DND-41 (cell line): Measurements from ENCODE around the gene OBSCN.

Experiments used
- ATAC-seq: fragments of 200-7000 bp; cut with Tn5 transposase; 3 replicates; pipeline ENCODE4 v1.9.1; 2021; ENCODE audit warnings: low read depth; ENCODE audit not compliant: insufficient read depth
- DNase-seq: peaks from one replicate; pipeline ENCODE4 v3.0.0-alpha.2; 2020
- H2AFZ ChIP-seq: 2 replicates; pipeline ENCODE4 v1.6.0; 2012; ENCODE audit warnings: low read depth, low read length
- H3K27ac ChIP-seq: 2 replicates; pipeline ENCODE4 v1.5.1; 2012; ENCODE audit warnings: low read length, inconsistent platforms
- H3K27me3 ChIP-seq: fragments of 200-600 bp; sonication (generic); 2 replicates; pipeline ENCODE4 v1.6.0; 2012; ENCODE audit warnings: low read length, mild to moderate bottlenecking, inconsistent platforms; ENCODE audit not compliant: insufficient read depth, poor library complexity
- H3K36me3 ChIP-seq: 2 replicates; pipeline ENCODE4 v1.5.1; 2012; ENCODE audit warnings: low read length, inconsistent platforms; ENCODE audit not compliant: insufficient read depth
- H3K4me1 ChIP-seq: 2 replicates; pipeline ENCODE4 v1.5.1; 2012; ENCODE audit warnings: mild to moderate bottlenecking, low read length; ENCODE audit not compliant: insufficient read depth
- H3K4me2 ChIP-seq: 2 replicates; pipeline ENCODE4 v1.6.0; 2012; ENCODE audit warnings: mild to moderate bottlenecking, moderate library complexity, low read length, inconsistent platforms; ENCODE audit not compliant: insufficient read depth
- H3K4me3 ChIP-seq, 2 experiments: fragments of 200-600 bp in 1 of 2; shearing (Covaris generic) in 1 of 2; 2 replicates each; pipeline ENCODE4 v1.5.1; 2012 to 2016; ENCODE audit warnings: inconsistent platforms in 2 of 2, low read length in 2 of 2, mild to moderate bottlenecking in 2 of 2, low read depth in 1 of 2, moderate library complexity in 1 of 2
- H3K79me2 ChIP-seq: 2 replicates; pipeline ENCODE4 v1.6.0; 2012; ENCODE audit warnings: low read length, inconsistent platforms; ENCODE audit not compliant: insufficient read depth
- H3K9ac ChIP-seq: 2 replicates; pipeline ENCODE4 v1.6.0; 2012; ENCODE audit warnings: low read depth, mild to moderate bottlenecking, inconsistent platforms, low read length, moderate library complexity
- H3K9me3 ChIP-seq: 2 replicates; pipeline ENCODE4 v1.5.1; 2012; ENCODE audit warnings: low read length, moderate library complexity, mild to moderate bottlenecking, inconsistent platforms; ENCODE audit not compliant: insufficient read depth, severe bottlenecking
- H4K20me1 ChIP-seq: 2 replicates; pipeline ENCODE4 v1.6.0; 2012; ENCODE audit warnings: low read length; ENCODE audit not compliant: insufficient read depth
- EZH2 ChIP-seq: IDR thresholded peaks from 3 replicates; pipeline ENCODE4 v1.6.1; 2012; ENCODE audit warnings: borderline replicate concordance, low read depth, mild to moderate bottlenecking, moderate library complexity, low read length, inconsistent platforms; ENCODE audit not compliant: severe bottlenecking
- TF ChIP-seq, protein P1 (sequence below): IDR thresholded peaks from 2 replicates; pipeline ENCODE4 v1.5.1; 2012; ENCODE audit warnings: borderline replicate concordance, low read length, moderate library complexity, mild to moderate bottlenecking; ENCODE audit not compliant: poor library complexity, severe bottlenecking; ENCODE audit errors: extremely low read depth

Gene OBSCN

DNA sequence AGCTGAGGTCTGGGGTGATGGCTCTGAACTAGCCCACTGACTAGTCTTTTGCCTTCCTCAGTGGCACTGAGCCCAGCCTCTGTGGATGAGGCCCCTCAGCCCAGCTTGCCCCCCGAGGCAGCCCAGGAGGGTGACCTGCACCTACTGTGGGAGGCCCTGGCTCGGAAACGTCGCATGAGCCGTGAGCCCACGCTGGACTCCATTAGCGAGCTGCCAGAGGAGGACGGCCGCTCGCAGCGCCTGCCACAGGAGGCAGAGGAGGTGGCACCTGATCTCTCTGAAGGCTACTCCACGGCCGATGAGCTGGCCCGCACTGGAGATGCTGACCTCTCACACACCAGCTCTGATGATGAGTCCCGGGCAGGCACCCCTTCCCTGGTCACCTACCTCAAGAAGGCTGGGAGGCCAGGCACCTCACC, 111.0 kb downstream of the OBSCN start:
- Histone ChIP-seq H3K9ac (no peak overlapping the region), H3K36me3 (peaks cover 63% of the 10 kb centered on the region)

DNA sequence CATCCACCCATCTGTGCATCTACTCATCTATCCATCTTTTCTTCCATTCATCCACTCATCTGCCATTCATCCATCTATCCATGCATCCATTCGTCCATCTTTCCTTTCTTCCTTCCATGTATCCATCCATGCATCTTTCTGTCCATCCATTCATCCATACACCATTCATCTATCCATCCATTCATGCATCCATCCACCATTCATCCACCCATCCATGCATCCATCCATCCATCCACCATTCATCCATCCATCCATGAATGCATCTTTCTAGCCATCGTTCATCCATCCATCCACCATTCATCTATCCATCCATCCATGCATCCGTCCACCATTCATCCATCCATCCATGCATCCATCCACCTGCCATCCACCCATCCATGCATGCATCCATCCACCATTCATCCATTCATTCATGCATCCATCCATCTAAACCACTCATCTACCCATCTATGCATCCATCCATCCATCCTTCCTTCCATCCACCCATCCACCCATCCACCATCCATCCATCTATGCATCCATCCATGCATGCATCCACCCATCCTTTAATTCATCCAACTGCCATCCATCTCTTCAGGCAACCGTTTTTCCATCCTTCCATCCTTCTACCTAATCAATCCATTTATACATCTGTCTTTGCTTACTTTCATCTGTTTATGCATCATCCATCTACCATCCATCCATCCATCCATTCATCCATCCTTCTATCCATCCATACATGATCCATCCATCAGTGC, 111.7 kb downstream of the OBSCN start:
- H2AFZ ChIP-seq, result no peak overlapping the region
- H3K79me2 ChIP-seq, result no peaks in the 10 kb centered on the region
- H3K9ac ChIP-seq, result no peak overlapping the region
- no peaks in the 10 kb centered on the region for H3K4me1 ChIP-seq
- no peak overlapping the region for H3K4me3 ChIP-seq
- H4K20me1 ChIP-seq, result no peaks in the 10 kb centered on the region
- H3K27ac ChIP-seq, result no peak overlapping the region
- H3K27me3 ChIP-seq, result no peaks in the 10 kb centered on the region
- no peak overlapping the region for H3K4me2 ChIP-seq
- H3K9me3 ChIP-seq, result peaks cover 11% of the 10 kb centered on the region
- DNase-seq (no peak), ATAC-seq (no peak)
- TF ChIP-seq EZH2, result no peak
- TF ChIP-seq, protein P1, sequence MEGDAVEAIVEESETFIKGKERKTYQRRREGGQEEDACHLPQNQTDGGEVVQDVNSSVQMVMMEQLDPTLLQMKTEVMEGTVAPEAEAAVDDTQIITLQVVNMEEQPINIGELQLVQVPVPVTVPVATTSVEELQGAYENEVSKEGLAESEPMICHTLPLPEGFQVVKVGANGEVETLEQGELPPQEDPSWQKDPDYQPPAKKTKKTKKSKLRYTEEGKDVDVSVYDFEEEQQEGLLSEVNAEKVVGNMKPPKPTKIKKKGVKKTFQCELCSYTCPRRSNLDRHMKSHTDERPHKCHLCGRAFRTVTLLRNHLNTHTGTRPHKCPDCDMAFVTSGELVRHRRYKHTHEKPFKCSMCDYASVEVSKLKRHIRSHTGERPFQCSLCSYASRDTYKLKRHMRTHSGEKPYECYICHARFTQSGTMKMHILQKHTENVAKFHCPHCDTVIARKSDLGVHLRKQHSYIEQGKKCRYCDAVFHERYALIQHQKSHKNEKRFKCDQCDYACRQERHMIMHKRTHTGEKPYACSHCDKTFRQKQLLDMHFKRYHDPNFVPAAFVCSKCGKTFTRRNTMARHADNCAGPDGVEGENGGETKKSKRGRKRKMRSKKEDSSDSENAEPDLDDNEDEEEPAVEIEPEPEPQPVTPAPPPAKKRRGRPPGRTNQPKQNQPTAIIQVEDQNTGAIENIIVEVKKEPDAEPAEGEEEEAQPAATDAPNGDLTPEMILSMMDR, result no peak
- peaks cover 70% of the 10 kb centered on the region for H3K36me3 ChIP-seq

More for the DNA sequence above, 111.0 kb downstream of the OBSCN start:
- Histone ChIP-seq H3K9me3 (peaks cover 9% of the 10 kb centered on the region), H3K27ac (no peak overlapping the region), H3K4me1 (no peaks in the 10 kb centered on the region), H2AFZ (no peak overlapping the region), H3K4me2 (no peak overlapping the region), H3K4me3 (no peak overlapping the region), H3K79me2 (no peaks in the 10 kb centered on the region), H4K20me1 (no peaks in the 10 kb centered on the region), H3K27me3 (no peaks in the 10 kb centered on the region)
- no peak for TF ChIP-seq EZH2
- TF ChIP-seq, protein P1, result no peak
- DNase-seq (peak; percentile 1), ATAC-seq (no peak)

DNA sequence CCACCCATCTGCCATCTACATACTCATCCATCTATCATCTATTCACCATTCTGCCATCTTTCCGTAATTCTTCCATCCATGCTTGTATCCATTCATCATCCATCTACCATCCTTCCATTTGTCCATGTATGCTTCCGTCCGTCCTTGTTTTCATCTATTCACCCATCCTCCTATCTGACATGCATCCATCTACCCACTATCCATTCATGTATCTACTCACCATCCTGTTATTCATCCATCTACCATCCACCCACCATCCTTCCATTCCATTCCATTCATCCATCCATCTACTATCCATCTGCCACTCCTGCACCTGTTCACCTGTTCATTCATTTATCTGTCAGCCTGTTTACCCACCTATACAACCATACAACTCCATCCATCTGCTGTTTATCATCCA, 112.5 kb downstream of the OBSCN start:
- no peak overlapping the region for H3K4me3 ChIP-seq

More for the DNA sequence above, 112.5 kb downstream of the OBSCN start:
- Histone ChIP-seq H3K9me3 (peaks cover 11% of the 10 kb centered on the region), H2AFZ (no peak overlapping the region), H4K20me1 (no peaks in the 10 kb centered on the region), H3K4me1 (no peaks in the 10 kb centered on the region), H3K79me2 (no peaks in the 10 kb centered on the region), H3K4me2 (no peak overlapping the region), H3K36me3 (peaks cover 75% of the 10 kb centered on the region), H3K27me3 (no peaks in the 10 kb centered on the region), H3K9ac (no peak overlapping the region), H3K27ac (no peak overlapping the region)
- no peak for TF ChIP-seq EZH2
- TF ChIP-seq, protein P1, result no peak
- DNase-seq (no peak), ATAC-seq (no peak)
